Neural progenitor cell (in vitro differentiated cells): ENCODE results near the gene CEACAM3. TPM values are rescaled to one million over a fixed set of nuclear protein-coding genes. Genes with fewer than 3 reads are reported as not detected.

Source experiments
- DNase-seq: peaks from one replicate; pipeline ENCODE4 v3.0.0-alpha.2; 2016; ENCODE audit warnings: low spot score
- H2AFZ ChIP-seq: fragments of 200-600 bp; sonication (generic); replicated peaks from 2 replicates; pipeline ENCODE4 v1.6.1; 2016; ENCODE audit warnings: antibody characterized with exemption
- H3F3A ChIP-seq: fragments of 200-600 bp; sonication (generic); 2 replicates; pipeline ENCODE4 v1.6.1; 2016; ENCODE audit warnings: antibody characterized with exemption, low read depth
- H3K27ac ChIP-seq: fragments of 200-600 bp; sonication (generic); 2 replicates; pipeline ENCODE4 v1.5.1; 2016; ENCODE audit warnings: mild to moderate bottlenecking
- H3K27me3 ChIP-seq: fragments of 200-600 bp; sonication (generic); 2 replicates; pipeline ENCODE4 v1.6.1; 2016; ENCODE audit warnings: mild to moderate bottlenecking, moderate library complexity
- H3K36me3 ChIP-seq: fragments of 200-600 bp; sonication (generic); 2 replicates; pipeline ENCODE4 v1.5.1; 2016
- H3K4me1 ChIP-seq: fragments of 200-600 bp; sonication (generic); 2 replicates; pipeline ENCODE4 v1.6.1; 2016; ENCODE audit warnings: mixed run types
- H3K4me2 ChIP-seq: fragments of 200-600 bp; sonication (generic); 2 replicates; pipeline ENCODE4 v1.6.1; 2016
- H3K4me3 ChIP-seq: fragments of 200-600 bp; sonication (generic); 2 replicates; pipeline ENCODE4 v1.5.1; 2016
- H3K79me2 ChIP-seq: fragments of 200-600 bp; sonication (generic); 2 replicates; pipeline ENCODE4 v1.6.1; 2016; ENCODE audit warnings: low read depth
- H3K9ac ChIP-seq: fragments of 200-600 bp; sonication (generic); 2 replicates; pipeline ENCODE4 v1.6.1; 2016
- H3K9me3 ChIP-seq: fragments of 200-600 bp; sonication (generic); 2 replicates; pipeline ENCODE4 v1.5.1; 2016; ENCODE audit warnings: low read depth
- H4K20me1 ChIP-seq: fragments of 200-600 bp; sonication (generic); 2 replicates; pipeline ENCODE4 v1.6.1; 2016; ENCODE audit warnings: low read depth
- H3K27ac Mint-ChIP-seq: 3 replicates; pipeline ENCODE4 v1.8.0; 2021; ENCODE audit warnings: mixed read lengths
- H3K27me3 Mint-ChIP-seq: 2 replicates; pipeline ENCODE4 v1.8.0; 2022; ENCODE audit warnings: low read depth, mild to moderate bottlenecking, inconsistent platforms, moderate library complexity, mixed read lengths; ENCODE audit not compliant: insufficient read depth
- H3K36me3 Mint-ChIP-seq: 3 replicates; pipeline ENCODE4 v1.8.0; 2021; ENCODE audit warnings: mixed read lengths
- H3K4me1 Mint-ChIP-seq: 3 replicates; pipeline ENCODE4 v1.8.0; 2021; ENCODE audit warnings: mixed read lengths
- H3K4me3 Mint-ChIP-seq: 3 replicates; pipeline ENCODE4 v1.8.0; 2021; ENCODE audit warnings: mild to moderate bottlenecking, moderate library complexity, mixed read lengths
- H3K9me3 Mint-ChIP-seq: 3 replicates; pipeline ENCODE4 v1.8.0; 2020; ENCODE audit warnings: mixed read lengths
- CTCF ChIP-seq: fragments of 200-600 bp; sonication (generic); IDR thresholded peaks from 2 replicates; pipeline ENCODE4 v1.5.1; 2017; ENCODE audit warnings: antibody characterized with exemption, mild to moderate bottlenecking
- EZH2 ChIP-seq: fragments of 200-600 bp; sonication (generic); IDR thresholded peaks from 2 replicates; pipeline ENCODE4 v1.6.1; 2017; ENCODE audit warnings: antibody characterized with exemption, mild to moderate bottlenecking, moderate library complexity
- EZH2phosphoT487 ChIP-seq: fragments of 200-600 bp; sonication (generic); IDR thresholded peaks from 2 replicates; pipeline ENCODE4 v1.6.1; 2017; ENCODE audit warnings: antibody characterized with exemption
- total RNA-seq: library from RNA; depleted of rRNA; stranded (reverse); fragments of >200 nt; gene quantifications from 2 replicates; pipeline ENCODE4 v1.2.3, GENCODE V29; 2015; ENCODE audit warnings: low replicate concordance

Gene CEACAM3
- total RNA-seq, 1 donor from 2014 or later, result not detected

DNA sequence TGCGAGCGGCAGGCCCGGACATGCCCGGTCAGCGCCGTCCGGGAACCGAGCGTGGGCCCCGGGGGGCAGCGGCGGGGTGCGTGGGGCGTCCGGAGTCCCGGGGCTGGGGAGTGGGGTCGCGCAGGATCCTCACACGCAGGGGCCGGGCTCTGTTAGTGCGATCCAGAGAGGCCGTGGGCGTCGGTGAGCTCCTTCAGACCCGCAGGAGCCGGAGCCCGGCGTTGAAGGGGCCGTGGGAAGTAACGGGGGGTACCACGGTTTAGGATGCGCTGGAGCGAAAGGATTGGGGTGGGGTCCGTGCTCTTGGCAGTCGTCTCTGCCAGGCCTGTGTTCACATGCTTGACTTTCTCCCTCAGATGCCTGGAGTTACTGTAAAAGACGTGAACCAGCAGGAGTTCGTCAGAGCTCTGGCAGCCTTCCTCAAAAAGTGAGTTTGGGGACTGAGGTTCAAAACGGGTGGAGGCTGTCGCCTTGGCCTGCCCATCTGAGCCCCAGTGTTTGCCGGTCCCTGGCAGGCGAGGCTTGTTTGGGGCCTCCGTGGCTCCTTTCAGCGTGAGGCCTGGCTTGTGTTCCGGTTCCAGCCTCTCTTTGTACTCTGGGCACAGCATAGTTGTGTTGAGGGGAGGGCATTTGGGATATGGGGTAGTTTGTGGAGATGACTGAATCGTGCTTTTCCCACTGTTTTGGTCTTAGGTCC is 64.2 kb downstream of the CEACAM3 start:
- Histone ChIP-seq H3K9ac (peak overlapping the region; percentile 99), H3K36me3 (peaks cover 19% of the 10 kb centered on the region), H3K4me2 (peak overlapping the region; percentile 99), H3K79me2 (peaks cover 55% of the 10 kb centered on the region), H3F3A (peaks cover 47% of the 10 kb centered on the region), H3K4me1 (peaks cover 23% of the 10 kb centered on the region), H4K20me1 (peaks cover 50% of the 10 kb centered on the region), H3K27me3 (peaks cover 26% of the 10 kb centered on the region), H3K9me3 (no peaks in the 10 kb centered on the region), H2AFZ (no peak overlapping the region), H3K4me3 (peak overlapping the region; percentile 67), H3K27ac (peak overlapping the region; percentile 79)
- H3K4me3 Mint-ChIP-seq, result peak overlapping the region; percentile 96
- peak overlapping the region; percentile 93 for H3K27ac Mint-ChIP-seq
- peaks cover 36% of the 10 kb centered on the region for H3K36me3 Mint-ChIP-seq
- peaks cover 11% of the 10 kb centered on the region for H3K27me3 Mint-ChIP-seq
- peak; percentile 30 for DNase-seq
- TF ChIP-seq EZH2phosphoT487 (no peak), CTCF (no peak), EZH2 (no peak)
- H3K9me3 Mint-ChIP-seq, result no peaks in the 10 kb centered on the region
- peaks cover 31% of the 10 kb centered on the region for H3K4me1 Mint-ChIP-seq

Other genes with a start within 250 kb of the CEACAM3 start
- 0.19 TPM in 1 of 2 replicates, not detected in the other for gene CEACAM21, start 220.4 kb upstream of the CEACAM3 start, total RNA-seq
- not detected in 2 replicates for gene CEACAM4, start 169.5 kb upstream of the CEACAM3 start, total RNA-seq
- gene CEACAM7, start 108.3 kb upstream of the CEACAM3 start, total RNA-seq, result not detected in 2 replicates
- not detected in 2 replicates for gene CEACAM5, start 88.0 kb upstream of the CEACAM3 start, total RNA-seq
- gene CEACAM6, start 41.1 kb upstream of the CEACAM3 start, total RNA-seq, result not detected in 2 replicates
- gene LYPD4, start 48.1 kb downstream of the CEACAM3 start, total RNA-seq, result not detected in 2 replicates
- gene DMRTC2, start 48.5 kb downstream of the CEACAM3 start, total RNA-seq, result not detected in 2 replicates
- gene RPS19, start 63.7 kb downstream of the CEACAM3 start, total RNA-seq, result 1,422 and 2,398 TPM in 2 replicates
- 0.11 and 0.25 TPM in 2 replicates for gene CD79A, start 80.7 kb downstream of the CEACAM3 start, total RNA-seq
- gene ARHGEF1, start 86.6 kb downstream of the CEACAM3 start, total RNA-seq, result 10.9 and 25.2 TPM in 2 replicates
- gene ERFL, start 131.9 kb downstream of the CEACAM3 start, total RNA-seq, result 0.22 and 0.65 TPM in 2 replicates
- gene RABAC1, start 162.7 kb downstream of the CEACAM3 start, total RNA-seq, result 33.1 and 108 TPM in 2 replicates
- 1.6 TPM in 1 of 2 replicates, not detected in the other for gene ATP1A3, start 197.6 kb downstream of the CEACAM3 start, total RNA-seq